ENCODE measurements around the gene C9orf50.
A peak's percentile ranks its signal among the peaks of the same experiment; 100 is the strongest.
"Not testable (repeated sequence)": the region's sequence is repeated elsewhere in the genome, so short reads cannot be mapped to it uniquely, and the experiment has no call there.

C9orf50 gene

GRCh38 chr9:129647635-129648034, 26.7 kb upstream of the C9orf50 start:
- no peak for DNase-seq

- DNase-seq, result no peak
These were observed 25.8 kb upstream of the C9orf50 start for GRCh38 chr9:129646654-129647053.

- DNase-seq, result no peak
These were observed 25.4 kb upstream of the C9orf50 start for GRCh38 chr9:129646252-129646651.

GRCh38 chr9:129644902-129645301, 24.0 kb upstream of the C9orf50 start:
- DNase-seq, result no peak

GRCh38 chr9:129644365-129644764, 23.5 kb upstream of the C9orf50 start:
- DNase-seq, result no peak

- DNase-seq, result no peak
These were observed 22.8 kb upstream of the C9orf50 start for GRCh38 chr9:129643706-129644105.

GRCh38 chr9:129641750-129642585, 21.1 kb upstream of the C9orf50 start, which contains the start of gene ASB6:
Gene ASB6, minus strand, starts transcription at chr9:129642151. Its CDS starts 152 bp downstream, at chr9:129641999.
- peak; percentile 97 for DNase-seq

- DNase-seq, result peak; percentile 46
These were observed 20.2 kb upstream of the C9orf50 start for GRCh38 chr9:129640871-129641749.

GRCh38 chr9:129640086-129640870, 19.4 kb upstream of the C9orf50 start:
- DNase-seq, result peak; percentile 90

GRCh38 chr9:129639756-129640085, 18.8 kb upstream of the C9orf50 start:
- no peak for DNase-seq

- no peak for DNase-seq
These were observed 18.2 kb upstream of the C9orf50 start for GRCh38 chr9:129639034-129639630.

GRCh38 chr9:129637673-129638439, 17.0 kb upstream of the C9orf50 start:
- no peak for DNase-seq

- DNase-seq, result no peak
These were observed 16.2 kb upstream of the C9orf50 start for GRCh38 chr9:129637102-129637501.

GRCh38 chr9:129636343-129636742, 15.4 kb upstream of the C9orf50 start:
- DNase-seq, result not testable (repeated sequence)

- DNase-seq, result no peak
These were observed 14.5 kb upstream of the C9orf50 start for GRCh38 chr9:129635099-129636065.

GRCh38 chr9:129633848-129634247, 12.9 kb upstream of the C9orf50 start:
- no peak for DNase-seq

GRCh38 chr9:129633207-129633606, 12.3 kb upstream of the C9orf50 start:
- no peak for DNase-seq

GRCh38 chr9:129632460-129632859, 11.6 kb upstream of the C9orf50 start:
- no peak for DNase-seq

GRCh38 chr9:129631674-129632129, 10.8 kb upstream of the C9orf50 start:
- no peak for DNase-seq

GRCh38 chr9:129630967-129631673, 10.2 kb upstream of the C9orf50 start:
- no peak for DNase-seq

All from NCI-H69 (cell line).